ENCODE data around the gene GAPDH.
"Not testable (repeated sequence)": the region's sequence is repeated elsewhere in the genome, so short reads cannot be mapped to it uniquely, and the experiment has no call there.

Gene GAPDH

GRCh38 chr12:6541371-6542165 is 7.3 kb downstream of the GAPDH start:
- in situ Hi-C loops (cut with MboI; ENCODE audit: low sequenced_read_pairs), result no loop called here

DNA sequence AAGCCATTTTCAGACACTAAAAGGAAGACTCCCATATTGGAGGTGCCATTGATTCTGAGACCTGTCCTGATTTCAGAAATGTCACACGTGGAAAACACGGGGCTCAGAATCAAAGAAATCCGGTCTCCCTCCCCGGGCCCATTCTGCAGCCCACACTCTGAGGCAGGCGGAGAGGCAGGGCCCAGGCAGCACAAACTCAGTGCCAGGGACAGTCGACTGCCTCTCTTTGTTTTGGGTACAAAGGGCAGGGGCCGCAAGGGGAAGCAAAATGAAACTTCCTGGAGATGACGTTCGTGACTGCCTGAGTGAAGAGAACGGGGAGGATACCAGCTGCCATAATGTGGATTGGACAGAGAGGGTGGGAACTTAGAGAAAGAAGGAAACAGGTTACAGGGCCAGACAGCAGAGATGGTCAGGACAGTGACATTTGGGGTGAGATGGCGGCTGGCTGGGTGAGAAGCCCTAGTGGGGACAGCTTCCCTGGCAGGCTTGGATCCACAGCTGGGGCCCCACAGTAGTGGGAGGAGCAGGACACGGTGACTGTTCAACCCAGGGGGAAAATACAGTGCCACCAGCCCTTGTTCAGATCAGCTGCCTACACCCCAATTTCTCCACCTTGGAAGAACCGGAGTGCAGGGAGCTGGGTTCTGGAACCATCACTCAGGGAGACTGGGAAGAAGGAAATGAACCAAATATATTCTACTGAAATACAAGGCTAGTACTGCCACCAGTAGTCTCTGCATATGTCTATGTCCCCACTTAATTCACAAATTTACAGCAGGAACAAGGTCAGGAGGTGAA is 8.1 kb downstream of the GAPDH start:
- in situ Hi-C loops (cut with MboI; ENCODE audit: low sequenced_read_pairs), result no loop called here

DNA sequence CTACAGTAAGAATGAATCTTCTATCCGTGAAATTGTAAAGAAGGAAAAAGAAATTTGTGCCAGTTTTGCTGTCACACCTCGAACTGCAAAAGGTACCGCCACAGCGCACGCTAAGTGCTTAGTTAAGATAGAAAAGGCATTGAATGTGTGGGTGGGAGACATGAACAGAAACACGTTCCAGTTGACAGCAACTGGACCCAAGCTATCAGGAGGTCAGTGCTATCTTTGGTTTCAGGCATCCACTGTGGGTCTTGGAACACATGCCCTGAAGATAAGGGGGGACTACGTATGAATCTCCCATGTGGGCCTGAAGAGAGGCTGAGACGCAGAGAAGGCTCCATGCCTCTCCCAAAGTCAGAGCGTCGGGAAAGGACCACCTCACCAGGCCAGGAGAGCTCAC is 11.7 kb downstream of the GAPDH start:
- in situ Hi-C loops (cut with MboI; ENCODE audit: low sequenced_read_pairs), result no loop called here

DNA sequence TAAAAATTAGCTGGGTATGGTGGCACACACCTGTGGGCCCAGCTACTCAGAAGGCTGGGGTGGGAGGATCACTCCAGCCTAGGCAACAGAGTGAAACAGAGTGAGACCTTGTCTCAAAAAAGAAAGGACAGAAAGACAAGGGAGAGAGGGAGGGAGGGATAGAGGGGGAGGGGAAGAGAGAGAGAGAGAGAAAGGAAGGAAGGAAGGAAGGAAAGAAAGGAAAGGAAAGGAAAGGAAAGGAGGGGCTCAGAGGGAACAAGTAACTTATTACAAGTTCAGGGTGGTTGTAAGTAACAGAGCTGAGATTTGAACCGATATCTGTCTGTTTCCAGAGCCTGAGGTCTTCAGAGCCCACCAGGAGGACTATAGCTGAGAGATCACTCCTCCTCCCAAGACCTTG is 13.2 kb downstream of the GAPDH start:
- in situ Hi-C loops (cut with MboI; ENCODE audit: low sequenced_read_pairs), result no loop called here

DNA sequence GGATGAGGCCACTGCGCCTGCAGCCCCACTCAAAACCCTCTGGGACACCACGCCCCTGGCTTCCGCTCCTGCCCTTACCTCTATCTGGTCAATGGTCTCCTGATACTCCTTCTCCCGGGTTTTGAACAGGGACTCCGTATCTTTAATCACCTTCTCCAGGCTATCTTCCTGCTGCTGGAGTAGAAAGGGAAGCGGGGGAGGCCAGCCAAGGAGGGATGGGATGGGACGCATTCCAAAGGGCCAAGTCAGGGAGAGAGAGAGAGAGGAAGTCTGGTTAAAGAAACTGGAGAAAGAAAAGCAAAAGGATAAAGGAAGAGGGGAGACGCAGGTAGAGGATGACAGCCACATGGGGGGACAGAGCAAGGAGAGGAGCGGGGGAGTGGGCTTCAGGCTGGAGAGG is 13.7 kb downstream of the GAPDH start:
- in situ Hi-C loops (cut with MboI; ENCODE audit: low sequenced_read_pairs), result no loop called here

- in situ Hi-C loops (cut with MboI; ENCODE audit: low sequenced_read_pairs), result no loop called here
Measured at GRCh38 chr12:6548556-6548955, 14.2 kb downstream of the GAPDH start.

DNA sequence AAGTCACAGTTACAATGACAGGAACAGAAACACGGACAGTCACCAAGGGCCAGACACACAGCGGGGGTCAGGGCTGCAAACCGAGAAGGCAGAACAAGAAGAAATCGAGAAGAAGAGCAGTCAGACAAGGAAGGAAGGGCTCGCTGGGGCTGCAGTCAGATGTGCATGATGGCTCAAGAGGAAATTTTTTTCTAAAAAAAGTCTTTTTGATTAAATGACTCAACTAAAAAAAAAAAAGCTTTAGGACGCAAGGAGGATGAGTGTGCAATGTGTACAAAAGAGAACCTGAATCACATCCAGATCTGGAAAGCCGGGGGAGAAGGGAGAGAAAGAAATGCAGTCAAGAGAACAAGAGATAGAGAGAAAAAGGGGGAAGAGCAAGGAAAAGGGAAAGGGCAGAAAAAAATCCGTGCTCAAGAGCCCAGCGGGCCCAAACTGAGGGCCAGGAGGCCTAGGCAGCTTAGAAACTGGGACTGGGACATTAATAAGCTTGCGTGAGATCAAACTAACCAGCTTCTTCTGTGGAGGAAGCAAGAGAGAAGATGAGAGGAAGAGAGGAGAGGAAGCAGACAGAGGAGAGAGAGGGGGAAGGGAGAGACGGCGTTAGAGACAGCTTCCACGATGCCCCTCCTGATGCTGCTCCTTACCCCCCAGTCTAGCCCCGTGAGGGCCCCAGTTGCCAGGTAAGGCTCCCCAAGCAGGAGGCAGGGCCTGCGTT is 14.8 kb downstream of the GAPDH start:
- in situ Hi-C loops (cut with MboI; ENCODE audit: low sequenced_read_pairs), result no loop called here

DNA sequence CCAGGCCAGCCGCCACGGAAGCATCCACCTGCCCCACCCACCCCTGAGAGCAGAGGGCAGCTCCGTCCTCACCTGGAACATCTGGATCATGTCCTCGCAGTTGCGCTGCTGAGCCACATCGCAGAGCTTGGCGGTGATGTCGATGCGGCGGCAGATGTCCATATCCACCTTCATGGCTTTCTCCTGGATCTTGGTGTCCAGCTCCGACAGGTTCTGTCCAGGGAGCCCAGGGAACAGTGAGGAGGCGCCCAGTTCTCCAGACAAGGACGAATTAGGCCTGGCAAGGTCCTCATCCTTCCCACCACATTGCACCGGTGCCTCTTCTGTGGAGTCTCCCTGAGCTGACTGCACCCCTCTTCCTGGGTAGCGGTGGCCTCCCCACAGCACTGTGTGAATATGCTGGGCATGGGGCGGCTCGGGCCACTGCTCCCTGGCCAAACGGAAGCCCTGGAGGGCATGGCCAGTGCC is 15.4 kb downstream of the GAPDH start:
- in situ Hi-C loops (cut with MboI; ENCODE audit: low sequenced_read_pairs), result no loop called here

- in situ Hi-C loops (cut with MboI; ENCODE audit: low sequenced_read_pairs), result no loop called here
Measured at GRCh38 chr12:6550294-6551062, 16.2 kb downstream of the GAPDH start.

DNA sequence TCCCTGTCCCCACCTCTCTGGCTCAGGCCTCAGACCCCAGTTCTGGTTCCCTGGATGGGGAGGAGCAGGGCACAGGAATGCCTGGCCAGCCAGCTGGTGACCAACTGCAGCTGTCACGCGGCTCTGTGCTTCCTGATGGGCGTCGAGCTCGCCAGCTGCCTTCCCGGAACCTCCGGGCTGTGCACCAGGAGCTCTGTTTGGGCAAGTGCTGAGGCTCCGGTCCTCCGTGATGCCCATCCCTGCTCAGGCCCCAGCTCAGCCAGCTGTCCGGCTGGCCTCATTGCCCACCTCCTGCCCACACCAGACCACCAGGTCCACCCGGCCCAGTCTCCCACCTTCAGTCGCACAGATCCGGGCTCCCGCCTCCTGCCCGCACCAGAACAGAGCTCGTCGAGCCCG is 16.7 kb downstream of the GAPDH start:
- in situ Hi-C loops (cut with MboI; ENCODE audit: low sequenced_read_pairs), result no loop called here

DNA sequence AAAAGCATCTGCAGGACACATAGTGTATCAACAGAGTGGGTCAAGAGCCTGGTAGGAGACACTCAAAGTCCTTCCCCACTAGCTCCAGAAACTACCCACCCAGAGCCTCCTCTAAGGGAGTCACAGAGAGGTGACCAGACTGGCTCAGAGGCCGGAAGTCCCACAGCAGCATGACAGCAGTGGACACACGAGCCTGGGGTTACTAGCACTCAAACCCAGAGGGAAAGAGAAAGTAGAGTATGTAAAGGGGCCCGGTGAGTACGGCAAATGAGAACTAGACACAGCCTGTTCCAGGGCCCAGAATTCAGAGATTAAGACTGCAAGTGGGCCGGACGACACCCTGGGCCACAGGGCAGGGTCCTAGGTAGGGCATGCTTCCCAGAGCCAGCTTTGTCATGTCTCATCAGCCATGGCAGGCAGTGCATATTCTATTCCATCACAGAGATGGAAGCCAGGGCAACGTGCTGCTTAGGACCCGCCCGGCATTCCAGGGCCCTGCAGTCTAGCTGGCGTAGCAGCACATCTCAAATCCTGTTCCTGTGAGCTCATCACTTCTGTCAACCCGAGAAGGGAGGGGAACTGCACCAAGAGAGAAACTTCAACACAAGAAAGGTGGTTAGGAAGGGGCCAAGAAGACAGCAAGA is 17.3 kb downstream of the GAPDH start:
- in situ Hi-C loops (cut with MboI; ENCODE audit: low sequenced_read_pairs), result no loop called here

GRCh38 chr12:6552140-6552551 is 17.8 kb downstream of the GAPDH start:
- in situ Hi-C loops (cut with MboI; ENCODE audit: low sequenced_read_pairs), result no loop called here

DNA sequence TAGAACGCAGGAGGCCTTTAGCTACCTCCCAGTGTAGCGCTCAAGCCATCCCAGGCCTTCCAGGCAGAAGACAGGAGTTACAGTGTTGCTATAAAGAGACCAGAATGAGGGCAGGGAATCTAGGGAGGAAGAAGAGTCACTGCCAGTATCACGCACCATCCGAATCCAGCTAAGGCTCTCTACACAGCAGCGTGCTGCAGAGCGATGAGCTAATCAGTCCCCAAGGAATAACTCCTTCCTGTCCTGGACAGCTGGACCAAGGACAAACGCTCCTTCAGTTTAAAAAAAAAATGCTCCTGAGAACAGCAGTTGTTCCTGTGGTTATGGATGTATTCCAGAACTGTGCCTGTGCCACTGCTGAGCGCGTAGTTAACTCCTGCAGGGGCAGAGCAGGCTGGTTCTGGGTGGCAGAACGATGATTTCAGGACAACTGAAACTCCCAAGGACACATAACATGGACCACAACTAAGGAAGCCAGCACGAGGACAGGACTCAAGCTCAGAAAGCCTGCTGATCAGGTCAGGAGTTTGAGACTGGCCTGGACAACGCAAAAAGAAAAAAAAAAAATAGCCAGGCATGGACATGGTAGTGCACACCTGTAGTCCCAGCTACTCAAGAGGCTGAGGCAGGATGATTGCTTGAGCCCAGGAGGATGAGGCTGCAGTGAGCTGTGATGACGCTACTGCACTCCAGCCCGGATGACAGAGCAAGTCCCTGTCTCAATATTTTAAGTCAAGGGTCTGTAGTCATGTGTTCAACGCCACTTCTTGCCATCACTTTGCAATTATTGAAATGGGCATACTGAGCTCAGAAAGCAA is 18.9 kb downstream of the GAPDH start:
- in situ Hi-C loops (cut with MboI; ENCODE audit: low sequenced_read_pairs), result no loop called here

DNA sequence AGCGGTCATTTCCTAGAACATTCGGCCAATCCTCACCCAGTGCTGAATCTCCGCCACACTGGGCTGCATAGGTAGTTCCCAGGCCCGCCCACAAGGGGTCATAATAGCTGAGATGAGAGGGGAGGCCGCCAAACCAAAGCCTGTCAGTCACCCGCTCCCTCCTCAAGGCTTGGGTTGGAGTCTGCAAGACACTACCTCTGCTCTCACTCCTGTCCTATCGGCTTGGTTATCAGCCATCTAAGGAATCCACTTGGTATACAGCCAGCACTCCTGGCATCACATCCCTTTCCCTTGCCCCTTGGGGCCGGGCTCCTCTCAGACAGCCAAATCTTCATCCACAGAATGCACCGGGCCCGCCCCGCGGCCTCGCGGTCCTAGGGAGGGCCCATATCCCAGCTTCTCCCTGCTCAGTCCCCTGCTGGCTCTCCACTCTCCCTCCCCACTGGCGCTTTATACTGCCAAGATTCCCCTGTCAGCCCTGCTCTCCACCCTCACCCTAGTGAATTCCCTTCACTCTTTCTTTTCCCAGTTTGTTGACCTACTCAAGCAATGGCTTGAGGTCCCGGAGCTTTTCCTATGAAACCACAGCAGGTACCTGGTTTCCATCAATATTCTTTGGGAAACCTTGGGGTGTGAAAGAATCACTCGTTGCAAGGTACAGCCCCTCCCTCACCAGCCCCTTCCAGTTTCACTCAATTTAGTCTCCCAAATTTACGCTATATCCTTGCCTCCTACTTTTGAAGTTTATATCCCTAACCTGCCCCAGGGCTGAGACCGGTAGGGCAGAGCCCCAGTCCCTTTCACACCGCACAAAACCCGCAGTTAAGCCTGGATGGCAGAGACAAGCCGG is 20.1 kb downstream of the GAPDH start:
- in situ Hi-C loops (cut with MboI; ENCODE audit: low sequenced_read_pairs), result no loop called here

GRCh38 chr12:6555018-6555691 is 20.8 kb downstream of the GAPDH start:
- in situ Hi-C loops (cut with MboI; ENCODE audit: low sequenced_read_pairs), result no loop called here

- in situ Hi-C loops (cut with MboI; ENCODE audit: low sequenced_read_pairs), result not testable (repeated sequence)
Measured at GRCh38 chr12:6556496-6556817, 22.1 kb downstream of the GAPDH start.

DNA sequence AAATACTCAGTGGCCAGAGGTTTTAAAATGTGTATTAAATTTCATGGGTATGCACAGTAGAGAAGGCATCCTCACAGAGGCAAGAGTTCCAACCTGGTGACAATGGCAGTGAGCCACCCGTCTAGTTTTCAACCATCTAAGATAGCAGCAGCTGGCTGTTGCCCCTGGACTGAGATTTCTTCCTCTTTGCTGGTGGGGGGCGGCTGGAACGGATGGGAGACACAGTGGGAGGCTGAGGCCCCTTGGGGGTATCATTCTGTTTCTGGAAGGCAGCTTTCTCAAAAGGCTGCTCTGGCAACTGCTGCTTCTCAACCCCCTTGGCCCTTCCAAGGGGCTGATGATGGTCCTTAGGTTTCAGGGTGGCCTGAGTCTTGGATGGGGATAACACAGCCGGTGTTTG is 22.5 kb downstream of the GAPDH start:
- in situ Hi-C loops (cut with MboI; ENCODE audit: low sequenced_read_pairs), result no loop called here

Measured in HL-60/S4 treated with phorbol 12-myristate 13-acetate at 8.2 ng/mL for 4 days and 3 days (cell line).